IPS-NIHi11 (cell line): ENCODE results near the gene NCOA7.
"Not testable (repeated sequence)": the region's sequence is repeated elsewhere in the genome, so short reads cannot be mapped to it uniquely, and the experiment has no call there.

Source experiments
- DNase-seq: peaks from one replicate; pipeline ENCODE4 v3.0.0; 2012; ENCODE audit warnings: mixed read lengths, low spot score

The NCOA7 gene

DNA sequence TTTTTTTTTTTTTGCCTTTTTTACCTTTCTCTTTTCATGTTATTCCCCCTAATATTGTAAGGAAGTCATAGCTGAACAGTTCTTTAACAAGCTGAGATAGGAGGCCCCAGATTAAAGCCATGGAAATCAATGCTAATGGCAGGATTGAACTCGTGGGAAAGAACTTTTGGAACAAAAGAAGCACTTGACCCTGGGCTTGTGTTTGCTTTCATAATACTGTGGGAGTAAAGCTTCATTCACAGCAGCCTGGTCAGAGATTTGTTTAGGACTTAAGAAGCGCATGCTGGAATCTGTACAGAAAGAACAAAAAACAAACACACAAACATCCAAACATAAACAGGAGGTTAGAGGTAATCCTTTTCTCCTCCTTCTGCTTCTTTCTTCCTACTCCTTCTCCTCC, 36.2 kb upstream of the NCOA7 start:
- DNase-seq = no peak

DNA sequence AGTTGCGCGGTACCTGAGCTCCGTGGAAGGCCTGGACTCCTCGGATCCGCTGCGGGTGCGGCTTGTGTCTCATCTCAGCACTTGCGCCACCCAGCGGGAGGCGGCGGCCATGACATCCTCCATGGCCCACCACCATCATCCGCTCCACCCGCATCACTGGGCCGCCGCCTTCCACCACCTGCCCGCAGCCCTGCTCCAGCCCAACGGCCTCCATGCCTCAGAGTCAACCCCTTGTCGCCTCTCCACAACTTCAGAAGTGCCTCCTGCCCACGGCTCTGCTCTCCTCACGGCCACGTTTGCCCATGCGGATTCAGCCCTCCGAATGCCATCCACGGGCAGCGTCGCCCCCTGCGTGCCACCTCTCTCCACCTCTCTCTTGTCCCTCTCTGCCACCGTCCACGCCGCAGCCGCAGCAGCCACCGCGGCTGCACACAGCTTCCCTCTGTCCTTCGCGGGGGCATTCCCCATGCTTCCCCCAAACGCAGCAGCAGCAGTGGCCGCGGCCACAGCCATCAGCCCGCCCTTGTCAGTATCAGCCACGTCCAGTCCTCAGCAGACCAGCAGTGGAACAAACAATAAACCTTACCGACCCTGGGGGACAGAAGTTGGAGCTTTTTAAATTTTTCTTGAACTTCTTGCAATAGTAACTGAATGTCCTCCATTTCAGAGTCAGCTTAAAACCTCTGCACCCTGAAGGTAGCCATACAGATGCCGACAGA, 31.4 kb upstream of the NCOA7 start:
- DNase-seq = peak; percentile 81

DNA sequence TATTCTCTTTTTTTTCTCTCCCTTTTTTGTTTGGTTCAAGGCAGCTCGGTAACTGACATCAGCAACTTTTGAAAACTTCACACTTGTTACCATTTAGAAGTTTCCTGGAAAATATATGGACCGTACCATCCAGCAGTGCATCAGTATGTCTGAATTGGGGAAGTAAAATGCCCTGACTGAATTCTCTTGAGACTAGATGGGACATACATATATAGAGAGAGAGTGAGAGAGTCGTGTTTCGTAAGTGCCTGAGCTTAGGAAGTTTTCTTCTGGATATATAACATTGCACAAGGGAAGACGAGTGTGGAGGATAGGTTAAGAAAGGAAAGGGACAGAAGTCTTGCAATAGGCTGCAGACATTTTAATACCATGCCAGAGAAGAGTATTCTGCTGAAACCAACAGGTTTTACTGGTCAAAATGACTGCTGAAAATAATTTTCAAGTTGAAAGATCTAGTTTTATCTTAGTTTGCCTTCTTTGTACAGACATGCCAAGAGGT, 30.8 kb upstream of the NCOA7 start:
- DNase-seq = no peak

DNA sequence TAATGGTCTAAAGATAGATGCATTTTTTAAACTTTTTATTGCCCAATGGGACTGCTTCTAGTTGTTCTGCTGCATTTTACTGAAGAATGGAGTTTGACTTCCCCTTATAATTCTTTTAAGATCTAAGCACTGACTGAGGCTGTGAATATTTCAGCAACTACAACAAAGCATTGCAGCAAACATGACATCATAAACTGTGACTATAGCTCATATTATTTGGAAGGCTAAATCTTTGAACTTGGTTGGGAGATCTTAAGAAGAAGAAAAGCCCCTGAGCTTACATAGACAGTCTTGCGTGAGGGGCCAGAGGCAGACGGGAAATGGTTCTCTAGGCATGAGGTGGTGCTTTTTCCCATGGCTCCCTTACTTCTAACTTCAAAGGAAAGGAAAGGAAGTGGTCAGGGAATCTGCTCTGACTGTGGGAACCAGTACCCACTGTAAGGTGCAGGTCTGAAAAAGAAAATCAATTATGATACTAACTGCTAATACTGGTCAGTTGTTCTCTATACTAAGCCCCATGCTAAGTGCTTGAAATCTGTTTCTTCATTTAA, 26.6 kb upstream of the NCOA7 start:
- no peak for DNase-seq

DNA sequence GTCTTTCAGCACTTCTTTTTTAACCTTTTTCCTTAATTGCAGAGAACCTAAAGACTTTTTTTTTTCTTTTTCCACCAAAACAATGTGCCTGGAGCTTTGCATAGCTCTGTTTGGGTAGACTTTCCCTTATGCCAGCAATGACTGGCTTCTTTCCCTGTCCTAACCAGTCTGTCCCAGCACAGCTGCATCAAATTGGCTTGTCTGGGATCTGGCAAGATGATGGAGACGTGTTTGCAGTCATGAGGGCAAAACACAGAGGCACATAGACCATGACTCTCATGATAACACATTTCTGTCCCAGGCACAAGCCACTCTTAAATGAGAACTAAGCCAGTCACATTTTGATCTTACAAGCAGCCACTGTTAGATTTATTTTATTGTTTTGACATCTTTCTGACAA, 24.8 kb upstream of the NCOA7 start:
- DNase-seq = no peak

DNA sequence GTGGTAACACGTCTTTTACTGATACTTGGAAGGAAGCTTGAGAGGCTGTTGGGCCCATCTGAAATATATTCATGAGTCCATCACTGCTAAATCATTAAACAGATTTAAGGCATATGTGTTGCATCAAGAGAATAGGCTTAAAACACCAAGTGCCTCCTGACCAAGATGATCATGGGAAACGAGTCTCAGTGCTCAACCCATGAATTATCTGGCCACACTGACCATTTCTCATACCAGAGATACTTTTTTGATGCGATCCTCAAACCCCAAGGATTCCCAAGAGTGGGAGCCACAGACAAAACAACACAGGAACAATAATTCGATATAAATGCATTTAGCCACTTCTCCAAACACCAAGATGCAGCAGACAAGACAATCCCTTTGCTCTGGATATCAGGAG, 24.1 kb upstream of the NCOA7 start:
- no peak for DNase-seq

DNA sequence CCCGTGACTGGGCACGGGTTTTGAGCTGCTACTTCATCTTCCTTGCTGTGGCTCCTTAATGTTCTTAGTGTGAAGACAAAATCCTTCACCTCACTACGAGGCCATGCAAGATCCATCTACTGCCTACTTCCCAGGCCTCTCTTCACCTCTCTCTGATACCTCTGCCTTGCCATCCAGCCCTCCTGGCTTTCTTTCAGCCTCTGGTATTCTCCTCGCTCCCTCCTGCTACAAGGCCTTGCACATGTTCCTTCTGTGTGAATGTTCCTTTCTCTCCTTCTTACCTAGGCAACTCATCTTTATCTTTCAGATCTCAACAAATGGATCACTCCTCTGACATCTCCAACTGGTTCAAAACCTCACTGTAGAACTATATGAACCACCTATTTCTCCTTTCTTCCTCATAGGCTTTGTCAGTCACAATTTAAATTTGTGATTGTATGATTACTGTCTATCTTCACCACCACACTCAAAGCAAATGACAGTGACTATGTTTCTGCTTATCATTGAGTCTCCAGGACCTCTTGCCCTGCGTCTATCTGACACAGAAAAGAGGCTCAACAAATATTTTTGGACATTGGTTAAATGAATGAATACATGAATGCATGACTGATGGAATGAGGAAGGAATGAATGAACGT, 21.5 kb upstream of the NCOA7 start:
- DNase-seq = no peak

DNA sequence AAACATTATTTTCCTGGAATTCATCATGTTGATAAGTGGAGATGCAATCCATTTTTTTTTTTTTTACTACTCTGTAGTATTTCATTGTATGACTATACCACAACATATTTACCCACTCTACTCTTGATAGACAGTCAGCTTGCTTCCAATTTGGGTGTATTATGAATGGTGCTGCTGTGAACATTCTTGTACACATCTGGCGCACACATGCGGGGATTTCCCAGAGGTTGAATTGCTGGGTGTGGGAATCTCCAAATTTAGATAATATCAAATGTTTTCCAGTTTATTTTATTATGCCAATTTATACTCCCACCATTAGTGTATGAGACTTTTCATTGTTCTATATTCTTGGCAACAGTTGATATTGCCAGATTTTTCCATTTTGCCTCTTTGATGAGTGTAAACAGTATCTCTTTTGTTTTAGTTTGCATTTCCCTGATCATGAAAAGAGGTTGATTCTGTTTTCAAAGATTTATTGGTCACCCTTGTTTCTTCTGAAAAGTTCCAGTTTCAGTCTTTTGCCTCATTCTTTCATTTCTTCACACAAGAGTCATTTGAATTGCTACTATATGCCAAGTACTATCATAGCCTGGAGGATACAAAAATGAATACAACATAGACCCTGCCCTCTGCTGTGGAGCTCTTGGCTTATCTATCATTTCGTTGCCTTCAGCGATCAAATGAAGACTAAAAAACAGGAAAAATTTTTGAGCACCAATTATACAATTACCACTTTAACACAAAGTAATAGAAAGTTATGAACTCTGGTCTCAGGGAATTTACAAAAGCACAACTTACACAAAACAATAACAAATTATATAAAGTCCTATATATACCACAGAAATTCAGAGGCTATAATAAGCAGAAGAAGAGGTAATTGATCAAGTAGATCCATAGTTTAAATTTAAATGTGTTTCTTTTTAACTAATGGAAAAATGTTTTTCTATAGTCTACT, 17.1 kb upstream of the NCOA7 start:
- DNase-seq = no peak

DNA sequence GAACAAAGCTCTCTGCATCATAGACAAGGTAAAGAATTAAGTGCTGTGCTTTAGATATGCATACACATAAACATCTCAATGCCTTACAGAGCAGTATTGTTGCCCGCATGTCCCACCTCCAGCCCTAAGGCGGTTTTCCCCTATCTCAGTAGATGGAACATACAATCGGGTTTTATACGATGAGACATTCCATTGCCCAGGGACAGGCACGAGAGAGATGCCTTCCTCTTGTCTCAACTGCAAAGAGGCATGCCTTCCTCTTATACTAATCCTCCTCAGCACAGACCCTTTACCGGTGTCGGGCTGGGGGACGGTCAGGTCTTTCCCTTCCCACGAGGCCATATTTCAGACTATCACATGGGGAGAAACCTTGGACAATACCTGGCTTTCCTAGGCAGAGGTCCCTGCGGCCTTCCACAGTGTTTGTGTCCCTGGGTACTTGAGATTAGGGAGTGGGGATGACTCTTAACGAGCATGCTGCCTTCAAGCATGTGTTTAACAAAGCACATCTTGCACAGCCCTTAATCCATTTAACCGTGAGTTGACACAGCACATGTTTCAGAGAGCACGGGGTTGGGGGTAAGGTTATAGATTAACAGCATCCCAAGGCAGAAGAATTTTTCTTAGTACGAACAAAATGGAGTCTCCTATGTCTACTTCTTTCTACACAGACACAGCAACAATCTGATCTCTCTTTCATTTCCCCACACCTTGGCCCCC, 14.5 kb upstream of the NCOA7 start:
- not testable (repeated sequence) for DNase-seq

DNA sequence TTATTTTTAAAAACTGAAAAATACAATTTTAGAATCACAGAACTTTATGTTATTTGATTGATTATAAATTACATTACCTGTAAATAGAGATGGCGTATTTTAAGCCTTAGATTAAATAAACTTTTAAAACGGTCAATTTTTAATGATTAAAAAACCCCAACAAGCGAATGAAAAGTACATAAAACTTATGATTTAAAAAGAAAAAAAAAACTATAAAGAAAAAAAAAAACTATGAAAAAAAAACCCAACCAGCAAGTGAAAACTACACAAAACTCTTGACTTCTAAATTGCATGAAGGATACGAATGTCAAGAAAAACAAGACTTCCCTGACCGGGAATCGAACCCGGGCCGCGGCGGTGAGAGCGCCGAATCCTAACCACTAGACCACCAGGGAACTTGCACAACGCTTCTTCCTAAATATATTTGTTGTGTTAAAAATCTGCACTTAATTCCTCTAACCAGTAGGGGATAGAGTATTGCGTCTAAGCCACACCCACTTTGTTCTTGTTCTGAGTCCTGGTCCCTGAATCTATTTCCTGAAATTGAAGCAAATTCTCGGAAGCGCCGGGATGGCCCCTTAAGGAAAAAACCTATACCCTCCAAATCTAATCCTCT, 10.7 kb upstream of the NCOA7 start:
- peak; percentile 84 for DNase-seq

DNA sequence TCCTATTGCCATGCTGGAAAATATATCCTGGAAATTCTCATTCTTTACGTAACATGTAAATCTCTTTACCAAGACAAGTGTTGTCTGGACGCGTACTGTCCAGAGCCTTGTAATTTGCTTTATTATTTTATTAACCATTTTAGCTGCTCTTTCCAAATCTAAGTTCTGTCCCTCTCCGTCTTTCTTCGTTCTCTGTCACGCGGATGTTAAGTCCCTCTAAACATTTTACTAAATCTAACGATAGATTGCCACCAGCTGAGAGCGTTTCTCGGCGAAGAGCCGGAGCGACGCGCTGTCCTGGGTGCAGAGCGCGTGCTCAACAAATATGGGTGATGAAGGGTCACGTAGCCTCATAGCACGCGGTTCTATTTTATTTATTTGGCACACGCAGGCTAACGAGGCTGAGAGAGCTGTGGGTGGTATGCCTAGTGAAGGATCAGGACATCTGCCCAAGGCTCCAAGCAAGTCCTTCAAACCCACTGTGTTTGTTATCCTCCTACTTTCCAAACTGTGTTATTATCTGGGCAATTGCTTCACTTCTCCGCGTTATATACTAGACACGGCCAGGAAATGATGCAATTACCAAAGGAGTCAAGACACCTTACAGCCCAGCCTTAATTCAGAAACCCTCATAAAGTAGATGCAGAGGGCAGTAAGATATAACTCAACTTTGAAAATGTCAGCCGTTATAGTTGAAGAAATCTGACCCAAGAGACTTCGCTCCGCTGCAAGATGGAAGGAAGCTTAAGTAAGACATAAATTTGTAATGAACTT, 10.0 kb upstream of the NCOA7 start:
- peak; percentile 33 for DNase-seq

DNA sequence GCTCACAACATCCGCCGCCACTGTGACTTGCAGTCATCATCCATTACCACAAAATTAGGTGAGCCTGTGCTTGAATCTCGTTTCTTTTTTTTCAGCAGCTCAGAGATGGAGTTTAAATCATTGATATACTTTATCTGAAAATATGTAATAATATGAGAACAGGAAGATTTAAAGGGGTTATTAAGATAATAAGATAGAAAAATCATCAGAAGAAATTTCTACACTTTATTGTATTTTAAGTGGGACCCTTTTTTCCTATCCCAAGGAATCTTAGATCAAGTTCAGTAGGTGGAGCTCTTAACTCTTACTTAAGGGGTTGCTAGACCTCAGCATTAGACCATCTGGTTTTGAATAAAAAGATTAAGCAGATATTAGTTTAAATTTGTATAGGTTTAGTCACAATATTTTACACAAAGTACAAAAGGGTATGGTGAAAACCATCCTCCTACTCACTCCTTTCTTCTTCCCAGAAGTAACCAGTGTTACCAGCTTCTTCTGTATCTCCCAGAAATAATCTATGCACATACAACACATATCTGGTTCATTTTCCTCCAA, 9.4 kb upstream of the NCOA7 start:
- no peak for DNase-seq

DNA sequence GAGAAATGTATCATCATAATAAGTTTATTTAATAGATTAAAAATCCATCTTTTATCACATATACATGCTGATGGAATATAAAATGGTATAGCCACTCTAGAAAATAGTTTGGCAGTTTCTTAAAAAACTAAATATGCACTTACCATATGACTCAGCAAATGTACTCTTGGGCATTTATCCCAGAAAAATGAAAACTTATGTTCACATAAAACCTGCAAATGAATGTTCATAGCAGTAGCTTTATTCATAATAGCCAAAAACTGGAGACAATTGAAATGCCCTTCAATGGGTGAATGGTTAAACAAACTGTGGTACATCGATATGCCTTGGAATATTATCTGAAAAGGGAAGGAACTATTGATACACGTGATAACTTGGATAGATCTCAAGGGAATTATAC, 6.4 kb upstream of the NCOA7 start:
- no peak for DNase-seq

DNA sequence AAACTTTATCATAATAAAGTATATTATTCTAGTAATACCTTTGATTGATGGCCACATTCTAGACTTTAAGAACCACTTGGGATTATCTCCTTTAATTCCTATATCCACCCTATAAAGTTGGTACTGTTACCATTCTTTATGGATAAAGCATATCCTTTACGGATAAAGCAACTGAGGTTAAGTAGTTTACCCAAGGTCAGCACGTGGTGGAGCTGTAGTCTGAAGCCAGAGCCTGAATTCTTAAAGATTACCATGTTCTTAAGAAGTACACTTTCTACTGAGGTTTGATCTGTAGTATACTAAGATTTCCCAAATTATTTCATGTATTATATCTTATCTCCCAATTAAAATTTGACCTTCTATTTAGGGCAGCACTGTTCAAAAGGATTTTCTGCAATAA, 3.0 kb upstream of the NCOA7 start:
- DNase-seq = no peak

DNA sequence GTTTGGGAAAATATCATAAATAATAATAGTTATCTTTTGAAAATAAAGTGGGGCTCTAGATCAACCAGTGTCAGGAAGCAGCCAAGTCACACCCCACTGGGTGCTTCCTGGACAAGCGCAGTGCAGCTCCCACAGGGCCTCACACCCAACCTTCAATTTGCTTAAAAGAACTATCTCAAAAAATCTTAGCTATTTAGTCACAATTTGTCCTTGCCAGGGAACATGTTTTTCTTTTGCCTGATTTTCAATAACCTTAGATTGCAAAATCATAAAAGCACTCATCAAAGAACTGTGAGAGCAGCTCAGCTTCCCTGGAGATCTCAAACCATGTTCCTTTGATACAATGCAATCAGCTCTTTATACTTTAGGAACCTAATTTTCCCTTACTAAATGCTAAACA, 1.6 kb upstream of the NCOA7 start:
- no peak for DNase-seq

DNA sequence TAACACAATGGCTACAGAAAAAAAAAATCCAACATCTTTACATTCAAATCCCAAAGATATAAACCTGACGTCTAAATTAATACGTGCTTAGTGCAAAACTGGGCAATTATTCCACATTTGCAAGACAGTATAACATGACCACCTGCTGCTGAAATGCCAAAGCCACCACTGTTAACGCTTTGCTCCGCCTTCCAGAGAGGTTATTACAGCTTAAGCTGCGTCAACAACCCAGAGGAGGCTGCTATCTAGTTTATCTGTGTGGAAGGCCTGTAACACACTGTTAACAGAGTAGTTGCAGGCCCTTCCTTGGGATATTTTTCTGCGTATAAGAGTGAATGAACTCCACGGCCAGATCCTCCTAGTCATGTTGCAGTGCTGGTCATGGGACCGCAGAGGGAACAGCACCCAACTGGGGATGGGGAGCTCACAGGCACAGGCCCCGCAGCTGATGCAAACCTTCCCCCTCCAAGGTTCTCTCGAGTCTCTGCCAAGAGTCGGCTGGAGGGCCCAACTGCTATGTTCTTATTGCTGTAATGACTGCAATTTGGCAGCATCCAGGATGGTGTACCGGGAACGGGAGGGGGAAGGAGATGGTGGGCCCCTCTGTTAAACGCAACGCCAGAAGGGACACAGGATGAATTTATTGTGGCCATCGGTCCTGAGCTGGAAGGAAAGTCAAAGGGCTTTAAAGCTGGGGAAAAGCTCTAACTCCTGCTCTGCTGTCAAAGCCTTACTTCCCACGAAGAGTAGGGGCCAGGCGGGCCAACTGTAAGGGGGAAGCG, 993 bp upstream of the NCOA7 start:
- peak; percentile 24 for DNase-seq

DNA sequence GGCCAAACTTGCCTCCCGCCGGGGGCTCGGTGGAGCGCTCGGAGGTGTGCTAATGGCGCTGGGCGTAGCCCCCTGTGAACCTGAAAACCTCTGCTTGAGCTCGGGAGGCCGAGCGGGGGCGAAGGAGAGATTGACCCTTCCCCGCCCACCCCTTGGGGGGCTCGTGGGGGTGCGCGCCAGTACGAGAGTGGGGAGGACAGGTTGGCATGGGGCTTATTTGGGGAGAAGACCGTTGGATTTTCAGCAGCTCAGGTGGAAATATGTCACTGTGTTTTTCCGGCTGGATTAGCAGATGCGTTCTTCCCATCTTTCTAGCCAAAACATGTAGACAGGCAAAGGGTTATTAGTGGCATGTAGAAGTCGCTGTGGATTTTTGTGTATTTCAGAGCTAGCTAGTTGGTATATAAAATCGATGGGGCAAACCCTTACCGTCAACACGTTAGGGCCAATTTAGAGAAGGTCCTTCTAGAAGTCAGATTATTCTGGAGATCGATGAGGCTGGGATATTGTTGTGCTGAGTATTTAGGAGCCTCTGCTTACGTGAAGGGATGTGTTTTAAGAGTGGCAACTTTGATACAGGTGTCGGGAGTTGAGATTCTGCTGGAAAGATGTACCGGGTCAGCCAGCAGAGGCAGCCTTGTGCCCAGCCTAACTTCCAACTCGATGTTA, 525 bp downstream of the NCOA7 start:
- DNase-seq = peak; percentile 58

DNA sequence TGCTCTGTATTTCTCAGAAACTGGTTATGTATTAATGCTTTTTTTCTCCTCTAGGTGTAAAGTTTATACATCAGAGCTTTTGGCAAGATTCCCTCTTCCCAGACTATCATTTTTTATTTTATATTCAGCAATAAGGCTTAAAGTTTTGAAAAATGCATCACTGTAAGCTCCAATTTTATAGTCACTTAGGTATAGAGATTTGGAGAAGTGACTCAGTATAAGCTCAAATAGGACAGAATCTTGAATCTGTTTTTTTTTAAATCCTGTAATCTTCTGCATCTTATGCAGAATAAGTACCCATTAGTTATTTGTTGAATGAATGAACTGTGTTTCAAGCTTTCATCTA, 1.0 kb downstream of the NCOA7 start:
- DNase-seq = no peak

DNA sequence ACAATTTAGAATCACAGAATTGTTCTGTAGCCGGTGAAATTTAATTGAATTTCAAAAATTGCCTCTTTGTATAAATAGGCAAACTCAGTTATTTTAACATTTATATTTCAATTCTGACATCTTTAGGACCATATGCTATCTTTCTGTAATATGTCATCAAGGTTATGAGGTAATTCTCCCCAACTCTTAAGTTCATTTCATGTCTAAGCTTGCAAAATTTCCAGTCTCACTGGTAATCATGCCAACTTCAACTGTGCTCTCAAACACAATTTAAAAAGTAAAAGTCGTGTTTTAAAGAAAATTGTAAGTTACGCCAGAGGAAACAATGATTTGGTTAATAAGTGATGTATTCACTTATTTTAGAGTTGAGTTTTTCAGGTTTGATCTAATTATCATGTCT, 1.4 kb downstream of the NCOA7 start:
- DNase-seq = no peak
